Kidney (tissue), 14 donors: Measurements from ENCODE around the gene PTPRG. TPM values are rescaled to one million over a fixed set of nuclear protein-coding genes. Genes with fewer than 3 reads are reported as not detected.

ENCODE experiments used
- DNase-seq, 5 donors: peaks; one replicate each; pipeline ENCODE4 v3.0.0-alpha.2; 2013 to 2020
- FAIRE-seq: peaks from 2 replicates; lab custom pipeline; 2012; peaks lifted over from hg19 to GRCh38; lab: Jason Lieb, UNC
- H3K27ac ChIP-seq, 2 donors: one replicate each; pipeline ENCODE4 v1.7.0; 2013; ENCODE audit warnings: low read depth in 2 of 2, low read length in 2 of 2, inconsistent platforms in 1 of 2
- H3K27me3 ChIP-seq: one replicate; pipeline ENCODE4 v1.7.1; 2013; ENCODE audit warnings: low read length, inconsistent platforms; ENCODE audit not compliant: control insufficient read depth, insufficient read depth
- H3K36me3 ChIP-seq, 3 donors: one replicate each; pipeline versions ENCODE4 v1.7.0 to v1.7.1; 2013; ENCODE audit warnings: low read length in 3 of 3, control low read depth in 1 of 3, inconsistent platforms in 1 of 3; ENCODE audit not compliant: insufficient read depth in 3 of 3, control insufficient read depth in 2 of 3
- H3K4me1 ChIP-seq, 3 donors: one replicate each; pipeline versions ENCODE4 v1.7.0 to v1.7.1; 2013; ENCODE audit warnings: low read length in 3 of 3, inconsistent platforms in 1 of 3, low read depth in 1 of 3; ENCODE audit not compliant: control insufficient read depth in 2 of 3, insufficient read depth in 2 of 3
- H3K4me3 ChIP-seq, 3 donors: one replicate each; pipeline versions ENCODE4 v1.7.0 to v1.8.1; 2013; ENCODE audit warnings: low read length in 3 of 3, control low read depth in 1 of 3, inconsistent platforms in 1 of 3
- H3K9ac ChIP-seq, 3 donors: one replicate each; pipeline versions ENCODE4 v1.7.0 to v1.7.1; 2013; ENCODE audit warnings: low read length in 3 of 3, control low read depth in 1 of 3, inconsistent platforms in 1 of 3
- H3K9me3 ChIP-seq, 3 donors: one replicate each; pipeline versions ENCODE4 v1.7.0 to v1.7.1; 2013; ENCODE audit warnings: low read length in 3 of 3, control low read depth in 1 of 3, inconsistent platforms in 1 of 3; ENCODE audit not compliant: control insufficient read depth in 2 of 3, insufficient read depth in 1 of 3
- intact Hi-C: fragments of 100-400 bp; cut with DNase I; formaldehyde crosslinking; loops from one replicate; pipeline ENCODE4 v1.11.1; 2022
- polyA plus RNA-seq: library from polyadenylated mRNA; stranded (reverse); fragments of 350-450 nt; fragmentation: Illumina TruSeq; extraction: RNeasy Lipid Tissue Mini Kit (QIAGEN cat#74804); gene quantifications from one replicate; pipeline ENCODE4 v1.2.3, GENCODE V29; 2014; ENCODE audit warnings: low read depth, low replicate concordance; ENCODE audit not compliant: insufficient read depth
- total RNA-seq: library from RNA; stranded (reverse); fragmentation: NEBNext Ultra II Directional; extraction: Animal tissue kit (Norgen Biotek cat#: 25700); gene quantifications from one replicate; pipeline ENCODE4 v1.2.1, GENCODE V29; 2021
- TF ChIP-seq, protein P1 (sequence below): IDR thresholded peaks from 3 replicates; pipeline ENCODE4 v1.5.1; 2012; ENCODE audit warnings: mild to moderate bottlenecking, moderate library complexity, borderline replicate concordance; ENCODE audit not compliant: insufficient read depth; ENCODE audit errors: extremely low read depth
- donor health status: control.
- donor health status: control.
- donor health status: control.
- donor health status: control.
- donor health status: control.
- donor health status: DM: yes; HTN: yes; CAD: no.
- donor health status: Normal renal cell carcinoma (clear cell type).

Gene PTPRG
- total and polyA plus RNA-seq, 2 donors from 2014 or later = 9.2 to 154 TPM

DNA sequence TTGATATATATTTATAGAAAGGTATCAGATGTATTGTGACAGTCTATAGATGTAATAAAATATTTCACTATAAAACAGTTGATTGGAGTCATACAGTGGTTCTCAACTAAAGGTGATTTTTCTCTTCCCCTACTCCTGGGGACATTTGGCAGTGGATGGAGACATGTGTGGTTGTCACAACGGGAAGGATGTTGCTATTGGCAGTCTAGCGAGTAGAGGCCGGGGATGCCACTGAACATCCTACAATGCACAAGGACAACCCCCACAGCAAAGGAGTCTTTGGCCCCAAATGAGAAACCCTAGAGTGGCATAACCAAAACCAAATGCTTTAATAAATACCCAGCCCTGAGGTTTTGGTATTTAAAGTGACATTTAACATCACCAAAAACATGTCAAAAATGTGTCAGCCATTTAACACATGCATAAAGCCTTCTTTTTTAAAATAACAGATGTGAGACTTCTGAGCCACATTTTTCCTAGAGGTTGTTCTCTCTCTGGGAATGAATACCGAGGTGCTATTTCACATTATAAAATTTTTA is 367.5 kb downstream of the PTPRG start:
- H3K9me3 ChIP-seq = no peaks in the 10 kb centered on the region
- H3K9ac ChIP-seq = no peak overlapping the region
- intact Hi-C loops = no loop called here
- H3K27ac ChIP-seq = no peak overlapping the region
- no peaks in the 10 kb centered on the region for H3K36me3 ChIP-seq
- TF ChIP-seq, protein P1, sequence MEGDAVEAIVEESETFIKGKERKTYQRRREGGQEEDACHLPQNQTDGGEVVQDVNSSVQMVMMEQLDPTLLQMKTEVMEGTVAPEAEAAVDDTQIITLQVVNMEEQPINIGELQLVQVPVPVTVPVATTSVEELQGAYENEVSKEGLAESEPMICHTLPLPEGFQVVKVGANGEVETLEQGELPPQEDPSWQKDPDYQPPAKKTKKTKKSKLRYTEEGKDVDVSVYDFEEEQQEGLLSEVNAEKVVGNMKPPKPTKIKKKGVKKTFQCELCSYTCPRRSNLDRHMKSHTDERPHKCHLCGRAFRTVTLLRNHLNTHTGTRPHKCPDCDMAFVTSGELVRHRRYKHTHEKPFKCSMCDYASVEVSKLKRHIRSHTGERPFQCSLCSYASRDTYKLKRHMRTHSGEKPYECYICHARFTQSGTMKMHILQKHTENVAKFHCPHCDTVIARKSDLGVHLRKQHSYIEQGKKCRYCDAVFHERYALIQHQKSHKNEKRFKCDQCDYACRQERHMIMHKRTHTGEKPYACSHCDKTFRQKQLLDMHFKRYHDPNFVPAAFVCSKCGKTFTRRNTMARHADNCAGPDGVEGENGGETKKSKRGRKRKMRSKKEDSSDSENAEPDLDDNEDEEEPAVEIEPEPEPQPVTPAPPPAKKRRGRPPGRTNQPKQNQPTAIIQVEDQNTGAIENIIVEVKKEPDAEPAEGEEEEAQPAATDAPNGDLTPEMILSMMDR = no peak
- no peaks in the 10 kb centered on the region for H3K27me3 ChIP-seq
- H3K4me3 ChIP-seq = no peak overlapping the region
- H3K4me1 ChIP-seq = peaks cover 0 to 14% (median 4%) of the 10 kb centered on the region in 3 donors
- DNase-seq (no peak), FAIRE-seq (no peak)

DNA sequence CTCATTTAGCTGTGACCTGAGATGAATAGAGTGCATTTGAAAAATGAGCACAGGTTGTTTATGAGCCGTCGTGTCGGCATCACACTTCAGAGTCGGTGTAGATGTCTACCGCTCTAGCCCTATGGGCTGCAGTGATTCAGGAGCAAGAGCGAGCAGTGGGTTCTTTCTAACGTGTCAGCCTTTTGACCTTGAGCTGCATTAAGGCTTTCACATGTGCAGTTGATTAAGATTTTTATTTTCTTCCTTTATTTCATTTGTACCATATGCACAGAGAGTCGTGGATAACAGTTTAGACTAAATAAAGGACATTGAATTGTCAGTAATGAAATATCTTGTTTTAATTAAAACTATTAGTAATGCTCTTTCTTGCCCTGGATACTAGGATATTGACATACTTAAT is 368.2 kb downstream of the PTPRG start:
- FAIRE-seq = no peak
- Histone ChIP-seq H3K27ac (no peak overlapping the region), H3K27me3 (no peaks in the 10 kb centered on the region), H3K4me3 (no peak overlapping the region), H3K9ac (no peak overlapping the region), H3K9me3 (no peaks in the 10 kb centered on the region), H3K4me1 (peaks cover 0 to 10% (median 4%) of the 10 kb centered on the region in 3 donors), H3K36me3 (no peaks in the 10 kb centered on the region)
- DNase-seq = no peak
- TF ChIP-seq, protein P1 = no peak
- intact Hi-C loops = no loop called here

DNA sequence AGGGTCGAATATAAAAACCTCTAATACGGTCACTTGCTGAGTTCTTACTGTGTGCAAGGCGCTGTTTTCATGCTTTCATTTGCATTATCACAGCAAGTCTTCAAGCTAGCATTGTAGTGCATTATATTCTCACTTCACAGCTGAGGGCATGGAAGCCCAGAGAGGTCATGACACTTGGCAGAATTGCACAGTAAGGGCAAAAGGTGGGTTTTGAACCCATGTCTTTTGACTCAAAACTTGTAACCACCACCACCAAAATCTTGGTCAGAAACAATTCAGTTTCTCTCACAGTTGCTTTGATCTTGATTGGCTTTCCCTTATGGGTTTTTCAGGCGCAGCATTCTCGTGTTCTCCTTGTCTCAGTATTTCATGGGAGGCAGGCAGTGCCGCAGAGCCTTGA is 371.1 kb downstream of the PTPRG start:
- TF ChIP-seq, protein P1 = no peak
- Histone ChIP-seq H3K9ac (no peak overlapping the region), H3K27me3 (no peaks in the 10 kb centered on the region), H3K4me1 (peaks cover 0 to 7% (median 4%) of the 10 kb centered on the region in 3 donors), H3K4me3 (no peak overlapping the region), H3K9me3 (no peaks in the 10 kb centered on the region), H3K36me3 (no peaks in the 10 kb centered on the region), H3K27ac (no peak overlapping the region)
- intact Hi-C loops = no loop called here
- FAIRE-seq (no peak), DNase-seq (no peak)
